ENCODE results near the gene WDR43.

Gene WDR43

GRCh38 chr2:28896906-28897305 lies 2.4 kb downstream of the WDR43 start:
- peak; percentile 68 for DNase-seq (ENCODE audit: low read depth)
- Histone ChIP-seq H3K9ac (ENCODE audit: low read length) (no peak overlapping the region), H3K9me3 (ENCODE audit: control insufficient read depth, low read length) (no peaks in the 10 kb centered on the region), H3K4me1 (ENCODE audit: control insufficient read depth, insufficient read depth, low read length) (peaks cover 52% of the 10 kb centered on the region), H3K36me3 (ENCODE audit: control insufficient read depth, insufficient read depth, low read length, severe bottlenecking) (no peaks in the 10 kb centered on the region), H3K27me3 (replicated peaks; ENCODE audit: control insufficient read depth, insufficient read depth, low read length) (no peaks in the 10 kb centered on the region), H3K4me3 (ENCODE audit: low read length) (peak overlapping the region; percentile 97)

- Histone ChIP-seq H3K27me3 (replicated peaks; ENCODE audit: control insufficient read depth, insufficient read depth, low read length) (no peaks in the 10 kb centered on the region), H3K9me3 (ENCODE audit: control insufficient read depth, low read length) (no peaks in the 10 kb centered on the region), H3K4me1 (ENCODE audit: control insufficient read depth, insufficient read depth, low read length) (peaks cover 60% of the 10 kb centered on the region), H3K36me3 (ENCODE audit: control insufficient read depth, insufficient read depth, low read length, severe bottlenecking) (peaks cover 11% of the 10 kb centered on the region), H3K4me3 (ENCODE audit: low read length) (peak overlapping the region; percentile 97), H3K9ac (ENCODE audit: low read length) (no peak overlapping the region)
- peak; percentile 4 for DNase-seq (ENCODE audit: low read depth)
These were observed 3.6 kb downstream of the WDR43 start for GRCh38 chr2:28898048-28898447.

- Histone ChIP-seq H3K4me1 (ENCODE audit: control insufficient read depth, insufficient read depth, low read length) (peaks cover 73% of the 10 kb centered on the region), H3K9me3 (ENCODE audit: control insufficient read depth, low read length) (no peaks in the 10 kb centered on the region), H3K36me3 (ENCODE audit: control insufficient read depth, insufficient read depth, low read length, severe bottlenecking) (peaks cover 28% of the 10 kb centered on the region), H3K27me3 (replicated peaks; ENCODE audit: control insufficient read depth, insufficient read depth, low read length) (no peaks in the 10 kb centered on the region), H3K9ac (ENCODE audit: low read length) (no peak overlapping the region), H3K4me3 (ENCODE audit: low read length) (no peak overlapping the region)
- no peak for DNase-seq (ENCODE audit: low read depth)
These were observed 6.7 kb downstream of the WDR43 start for GRCh38 chr2:28901202-28901601.

GRCh38 chr2:28901841-28902240 lies 7.4 kb downstream of the WDR43 start:
- no peak for DNase-seq (ENCODE audit: low read depth)
- Histone ChIP-seq H3K4me1 (ENCODE audit: control insufficient read depth, insufficient read depth, low read length) (peaks cover 67% of the 10 kb centered on the region), H3K9ac (ENCODE audit: low read length) (no peak overlapping the region), H3K36me3 (ENCODE audit: control insufficient read depth, insufficient read depth, low read length, severe bottlenecking) (peaks cover 35% of the 10 kb centered on the region), H3K4me3 (ENCODE audit: low read length) (no peak overlapping the region), H3K9me3 (ENCODE audit: control insufficient read depth, low read length) (no peaks in the 10 kb centered on the region), H3K27me3 (replicated peaks; ENCODE audit: control insufficient read depth, insufficient read depth, low read length) (no peaks in the 10 kb centered on the region)

- Histone ChIP-seq H3K9me3 (ENCODE audit: control insufficient read depth, low read length) (no peaks in the 10 kb centered on the region), H3K27me3 (replicated peaks; ENCODE audit: control insufficient read depth, insufficient read depth, low read length) (no peaks in the 10 kb centered on the region), H3K36me3 (ENCODE audit: control insufficient read depth, insufficient read depth, low read length, severe bottlenecking) (peaks cover 39% of the 10 kb centered on the region), H3K9ac (ENCODE audit: low read length) (no peak overlapping the region), H3K4me3 (ENCODE audit: low read length) (no peak overlapping the region), H3K4me1 (ENCODE audit: control insufficient read depth, insufficient read depth, low read length) (peaks cover 59% of the 10 kb centered on the region)
- DNase-seq (ENCODE audit: low read depth), result no peak
These were observed 8.1 kb downstream of the WDR43 start for GRCh38 chr2:28902584-28902983.

GRCh38 chr2:28904295-28904694 lies 9.8 kb downstream of the WDR43 start:
- H3K36me3 ChIP-seq (ENCODE audit: control insufficient read depth, insufficient read depth, low read length, severe bottlenecking), result peaks cover 56% of the 10 kb centered on the region

GRCh38 chr2:28904802-28905457 lies 10.5 kb downstream of the WDR43 start:
- no peak overlapping the region for H3K9ac ChIP-seq (ENCODE audit: low read length)
- peaks cover 36% of the 10 kb centered on the region for H3K4me1 ChIP-seq (ENCODE audit: control insufficient read depth, insufficient read depth, low read length)
- no peaks in the 10 kb centered on the region for H3K9me3 ChIP-seq (ENCODE audit: control insufficient read depth, low read length)
- H3K36me3 ChIP-seq (ENCODE audit: control insufficient read depth, insufficient read depth, low read length, severe bottlenecking), result peaks cover 62% of the 10 kb centered on the region
- no peaks in the 10 kb centered on the region for H3K27me3 ChIP-seq (replicated peaks; ENCODE audit: control insufficient read depth, insufficient read depth, low read length)
- H3K4me3 ChIP-seq (ENCODE audit: low read length), result peak overlapping the region; percentile 17
- DNase-seq (ENCODE audit: low read depth), result no peak

More at GRCh38 chr2:28904295-28904694, 9.8 kb downstream of the WDR43 start:
- Histone ChIP-seq H3K9ac (ENCODE audit: low read length) (no peak overlapping the region), H3K4me1 (ENCODE audit: control insufficient read depth, insufficient read depth, low read length) (peaks cover 42% of the 10 kb centered on the region), H3K27me3 (replicated peaks; ENCODE audit: control insufficient read depth, insufficient read depth, low read length) (no peaks in the 10 kb centered on the region), H3K4me3 (ENCODE audit: low read length) (no peak overlapping the region), H3K9me3 (ENCODE audit: control insufficient read depth, low read length) (no peaks in the 10 kb centered on the region)
- DNase-seq (ENCODE audit: low read depth), result peak; percentile 41

- Histone ChIP-seq H3K36me3 (ENCODE audit: control insufficient read depth, insufficient read depth, low read length, severe bottlenecking) (peaks cover 66% of the 10 kb centered on the region), H3K9me3 (ENCODE audit: control insufficient read depth, low read length) (no peaks in the 10 kb centered on the region), H3K4me1 (ENCODE audit: control insufficient read depth, insufficient read depth, low read length) (peaks cover 36% of the 10 kb centered on the region), H3K27me3 (replicated peaks; ENCODE audit: control insufficient read depth, insufficient read depth, low read length) (no peaks in the 10 kb centered on the region), H3K4me3 (ENCODE audit: low read length) (no peak overlapping the region), H3K9ac (ENCODE audit: low read length) (no peak overlapping the region)
- DNase-seq (ENCODE audit: low read depth), result no peak
These were observed 11.1 kb downstream of the WDR43 start for GRCh38 chr2:28905533-28905932.

GRCh38 chr2:28906376-28906775 lies 11.9 kb downstream of the WDR43 start:
- Histone ChIP-seq H3K27me3 (replicated peaks; ENCODE audit: control insufficient read depth, insufficient read depth, low read length) (no peaks in the 10 kb centered on the region), H3K4me3 (ENCODE audit: low read length) (no peak overlapping the region), H3K4me1 (ENCODE audit: control insufficient read depth, insufficient read depth, low read length) (peaks cover 30% of the 10 kb centered on the region), H3K9me3 (ENCODE audit: control insufficient read depth, low read length) (no peaks in the 10 kb centered on the region), H3K9ac (ENCODE audit: low read length) (no peak overlapping the region), H3K36me3 (ENCODE audit: control insufficient read depth, insufficient read depth, low read length, severe bottlenecking) (peaks cover 71% of the 10 kb centered on the region)
- no peak for DNase-seq (ENCODE audit: low read depth)

- Histone ChIP-seq H3K9me3 (ENCODE audit: control insufficient read depth, low read length) (no peaks in the 10 kb centered on the region), H3K4me3 (ENCODE audit: low read length) (no peak overlapping the region), H3K27me3 (replicated peaks; ENCODE audit: control insufficient read depth, insufficient read depth, low read length) (no peaks in the 10 kb centered on the region), H3K4me1 (ENCODE audit: control insufficient read depth, insufficient read depth, low read length) (peaks cover 25% of the 10 kb centered on the region), H3K9ac (ENCODE audit: low read length) (no peak overlapping the region), H3K36me3 (ENCODE audit: control insufficient read depth, insufficient read depth, low read length, severe bottlenecking) (peaks cover 75% of the 10 kb centered on the region)
- no peak for DNase-seq (ENCODE audit: low read depth)
These were observed 12.4 kb downstream of the WDR43 start for GRCh38 chr2:28906821-28907220.

- Histone ChIP-seq H3K4me1 (ENCODE audit: control insufficient read depth, insufficient read depth, low read length) (peaks cover 17% of the 10 kb centered on the region), H3K27me3 (replicated peaks; ENCODE audit: control insufficient read depth, insufficient read depth, low read length) (no peaks in the 10 kb centered on the region), H3K4me3 (ENCODE audit: low read length) (no peak overlapping the region), H3K9me3 (ENCODE audit: control insufficient read depth, low read length) (no peaks in the 10 kb centered on the region), H3K36me3 (ENCODE audit: control insufficient read depth, insufficient read depth, low read length, severe bottlenecking) (peaks cover 77% of the 10 kb centered on the region), H3K9ac (ENCODE audit: low read length) (no peak overlapping the region)
- DNase-seq (ENCODE audit: low read depth), result no peak
These were observed 13.7 kb downstream of the WDR43 start for GRCh38 chr2:28908172-28908571.
